Colonic mucosa (tissue), 4 donors: Measurements from ENCODE around the gene TENM4. TPM values are rescaled to one million over a fixed set of nuclear protein-coding genes. Genes with fewer than 3 reads are reported as not detected.

ENCODE experiments used
- DNase-seq: peaks from one replicate; pipeline ENCODE4 v3.0.0-alpha.2; 2020
- H3K27ac ChIP-seq: fragments of 200-600 bp; one replicate; pipeline ENCODE4 v1.8.0; 2021
- H3K27me3 ChIP-seq: fragments of 200-600 bp; one replicate; pipeline ENCODE4 v1.8.0; 2021
- H3K36me3 ChIP-seq: fragments of 200-600 bp; one replicate; pipeline ENCODE4 v1.8.0; 2021
- H3K4me1 ChIP-seq: fragments of 200-600 bp; one replicate; pipeline ENCODE4 v1.8.0; 2021; ENCODE audit warnings: mild to moderate bottlenecking
- H3K4me3 ChIP-seq: fragments of 200-600 bp; one replicate; pipeline ENCODE4 v1.8.0; 2021
- H3K9ac ChIP-seq, 2 donors: one replicate each; pipeline ENCODE4 v1.7.0; 2013; ENCODE audit warnings: control low read depth in 2 of 2, low read depth in 2 of 2, low read length in 2 of 2
- H3K9me3 ChIP-seq: fragments of 200-600 bp; one replicate; pipeline ENCODE4 v1.8.0; 2021
- intact Hi-C: fragments of 100-400 bp; cut with DNase I; formaldehyde crosslinking; loops from one replicate; pipeline ENCODE4 v1.14.1; 2022
- total RNA-seq, 2 donors: library from RNA; stranded (reverse); fragmentation: NEBNext Ultra II Directional in 1 of 2; extraction: Animal tissue kit (Norgen Biotek cat#: 25700) in 1 of 2; gene quantifications; one replicate each; pipeline ENCODE4 v1.2.1, GENCODE V29; 2021
- TF ChIP-seq, protein P1 (sequence below): fragments of 200-600 bp; IDR thresholded peaks from one replicate; pipeline ENCODE4 v1.8.0; 2022; ENCODE audit warnings: antibody characterized with exemption, mild to moderate bottlenecking
- donor health status: healthy.
- donor health status: DM: no; HTN: no; CAD: no.
- donor health status: DM: no; HTN: no; CAD: no.

TENM4 gene
- total RNA-seq, 2 donors from 2014 or later = 0.48 to 1.2 TPM

GRCh38 chr11:78902771-78903507 lies 537.9 kb downstream of the TENM4 start:
- H3K27ac ChIP-seq = no peak overlapping the region
- DNase-seq = no peak
- H3K36me3 ChIP-seq = no peaks in the 10 kb centered on the region
- TF ChIP-seq, protein P1, sequence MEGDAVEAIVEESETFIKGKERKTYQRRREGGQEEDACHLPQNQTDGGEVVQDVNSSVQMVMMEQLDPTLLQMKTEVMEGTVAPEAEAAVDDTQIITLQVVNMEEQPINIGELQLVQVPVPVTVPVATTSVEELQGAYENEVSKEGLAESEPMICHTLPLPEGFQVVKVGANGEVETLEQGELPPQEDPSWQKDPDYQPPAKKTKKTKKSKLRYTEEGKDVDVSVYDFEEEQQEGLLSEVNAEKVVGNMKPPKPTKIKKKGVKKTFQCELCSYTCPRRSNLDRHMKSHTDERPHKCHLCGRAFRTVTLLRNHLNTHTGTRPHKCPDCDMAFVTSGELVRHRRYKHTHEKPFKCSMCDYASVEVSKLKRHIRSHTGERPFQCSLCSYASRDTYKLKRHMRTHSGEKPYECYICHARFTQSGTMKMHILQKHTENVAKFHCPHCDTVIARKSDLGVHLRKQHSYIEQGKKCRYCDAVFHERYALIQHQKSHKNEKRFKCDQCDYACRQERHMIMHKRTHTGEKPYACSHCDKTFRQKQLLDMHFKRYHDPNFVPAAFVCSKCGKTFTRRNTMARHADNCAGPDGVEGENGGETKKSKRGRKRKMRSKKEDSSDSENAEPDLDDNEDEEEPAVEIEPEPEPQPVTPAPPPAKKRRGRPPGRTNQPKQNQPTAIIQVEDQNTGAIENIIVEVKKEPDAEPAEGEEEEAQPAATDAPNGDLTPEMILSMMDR = no peak
- H3K4me3 ChIP-seq = no peak overlapping the region
- intact Hi-C loops = no loop called here
- H3K4me1 ChIP-seq = no peaks in the 10 kb centered on the region
- no peaks in the 10 kb centered on the region for H3K27me3 ChIP-seq
- H3K9ac ChIP-seq = no peak overlapping the region
- no peaks in the 10 kb centered on the region for H3K9me3 ChIP-seq

- no peaks in the 10 kb centered on the region for H3K9me3 ChIP-seq
- no peak for DNase-seq
- no peak overlapping the region for H3K9ac ChIP-seq
- no peaks in the 10 kb centered on the region for H3K36me3 ChIP-seq
- TF ChIP-seq, protein P1 = no peak
- H3K27me3 ChIP-seq = no peaks in the 10 kb centered on the region
- H3K27ac ChIP-seq = no peak overlapping the region
- intact Hi-C loops = no loop called here
- H3K4me3 ChIP-seq = no peak overlapping the region
- H3K4me1 ChIP-seq = no peaks in the 10 kb centered on the region
Measured at GRCh38 chr11:78901831-78902230, 539.0 kb downstream of the TENM4 start.

- TF ChIP-seq, protein P1 = no peak
- Histone ChIP-seq H3K9ac (no peak overlapping the region), H3K27me3 (no peaks in the 10 kb centered on the region), H3K9me3 (no peaks in the 10 kb centered on the region), H3K4me1 (no peaks in the 10 kb centered on the region), H3K36me3 (no peaks in the 10 kb centered on the region), H3K27ac (no peak overlapping the region), H3K4me3 (no peak overlapping the region)
- DNase-seq = no peak
- intact Hi-C loops = no loop called here
Measured at GRCh38 chr11:78898266-78898775, 542.5 kb downstream of the TENM4 start.

DNA sequence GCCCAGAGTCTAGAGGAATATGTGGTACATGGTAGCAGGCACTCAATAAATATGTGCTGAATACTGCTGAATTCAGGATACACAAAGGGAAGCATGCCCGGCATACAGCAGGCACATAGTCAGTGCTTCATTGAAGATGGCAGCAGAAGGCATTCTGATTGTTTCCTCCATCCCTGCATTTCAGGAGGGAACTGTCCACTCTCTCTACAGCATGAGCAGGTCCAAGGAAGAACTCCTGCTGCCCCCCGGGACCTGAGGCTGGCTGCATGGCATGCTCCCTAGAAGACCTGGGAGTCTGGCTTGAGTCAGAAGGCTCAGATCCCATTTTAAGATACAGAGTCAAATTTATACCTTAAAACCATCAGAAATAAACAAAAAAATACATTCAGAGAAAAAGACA lies 546.8 kb downstream of the TENM4 start:
- no peak for DNase-seq
- Histone ChIP-seq H3K27me3 (no peaks in the 10 kb centered on the region), H3K4me3 (no peak overlapping the region), H3K9ac (no peak overlapping the region), H3K36me3 (no peaks in the 10 kb centered on the region), H3K9me3 (no peaks in the 10 kb centered on the region), H3K4me1 (no peaks in the 10 kb centered on the region), H3K27ac (no peak overlapping the region)
- TF ChIP-seq, protein P1 = no peak
- intact Hi-C loops = no loop called here

DNA sequence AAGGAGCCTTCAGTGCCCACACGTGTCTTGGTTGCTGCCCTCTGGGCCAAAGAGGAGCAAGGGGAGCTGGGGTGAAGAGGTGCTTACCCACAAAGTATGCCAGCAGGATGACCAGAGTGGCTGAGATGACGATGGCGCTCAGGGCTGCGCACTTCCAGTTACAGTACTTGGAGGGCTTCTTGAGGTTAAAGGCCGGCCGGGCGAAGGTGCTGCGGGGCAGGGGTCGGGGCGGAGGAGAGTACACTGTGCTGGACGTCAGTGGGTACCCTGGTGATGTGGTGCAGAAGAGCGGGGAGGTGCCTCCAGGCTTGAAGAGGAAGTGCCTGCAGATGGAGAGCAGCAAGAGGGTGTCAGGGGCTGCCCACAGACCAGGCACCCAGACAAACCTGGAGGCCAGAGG lies 551.1 kb downstream of the TENM4 start:
- Histone ChIP-seq H3K27me3 (no peaks in the 10 kb centered on the region), H3K36me3 (no peaks in the 10 kb centered on the region), H3K9me3 (no peaks in the 10 kb centered on the region), H3K27ac (no peak overlapping the region), H3K4me1 (no peaks in the 10 kb centered on the region), H3K4me3 (no peak overlapping the region), H3K9ac (no peak overlapping the region)
- DNase-seq = no peak
- TF ChIP-seq, protein P1 = no peak
- intact Hi-C loops = no loop called here
